GM12878 (cell line): ENCODE measurements around the gene GPC5. TPM values are rescaled to one million over a fixed set of nuclear protein-coding genes. Genes with fewer than 3 reads are reported as not detected.

ENCODE experiments used
- ATAC-seq: fragments of 200-7000 bp; cut with Tn5 transposase; 3 replicates; pipeline ENCODE4 v1.9.1; 2020; ENCODE audit warnings: mild to moderate bottlenecking, moderate library complexity
- BruUV-seq: library from RNA; stranded (reverse); fragments of 400-500 nt; replicated peaks from 2 replicates; lab custom pipeline; 2021; lab: Mats Ljungman, UMichigan
- CTCF ChIA-PET: fragments of 300-600 bp; sonication (Branson Sonifier 250); formaldehyde crosslinking; extraction: SDS; loops from one replicate; lab custom pipeline; 2021; ENCODE audit warnings: inconsistent platforms; lab: Yijun Ruan, JAX
- POLR2A ChIA-PET: fragments of 350-600 bp; formaldehyde crosslinking; extraction: SDS; loops from one replicate; lab custom pipeline; 2021; ENCODE audit warnings: inconsistent platforms; lab: Charles Lee
- RAD21 ChIA-PET: fragments of 300-600 bp; sonication (Branson Sonifier 250); formaldehyde crosslinking; loops from one replicate; lab custom pipeline; 2023; ENCODE audit warnings: antibody characterized with exemption; ENCODE audit not compliant: unreplicated experiment; lab: Charles Lee
- SMC1A ChIA-PET: fragments of 300-600 bp; sonication (Branson Sonifier 250); formaldehyde crosslinking; loops from one replicate; lab custom pipeline; 2023; ENCODE audit not compliant: unreplicated experiment, uncharacterized antibody; lab: Charles Lee
- DNase-seq: peaks from one replicate; pipeline ENCODE4 v3.0.0-alpha.2; 2011; ENCODE audit warnings: low read depth, low spot score
- FAIRE-seq: peaks from 3 replicates; lab custom pipeline; 2011; peaks lifted over from hg19 to GRCh38; lab: Jason Lieb, UNC
- H2AFZ ChIP-seq: 2 replicates; pipeline ENCODE4 v1.6.0; 2011; ENCODE audit warnings: low read depth, low read length, control low read depth; ENCODE audit not compliant: control insufficient read depth
- H3K27ac ChIP-seq: 2 replicates; pipeline ENCODE4 v1.5.1; 2011; ENCODE audit warnings: control low read depth; ENCODE audit not compliant: control insufficient read depth, insufficient read depth
- H3K27me3 ChIP-seq, 2 experiments: replicated peaks in 1 of 2; 2 replicates each; pipeline versions ENCODE4 v1.6.0 to v1.6.1; 2011; ENCODE audit warnings: low read length in 1 of 2; ENCODE audit not compliant: control insufficient read depth in 2 of 2, insufficient read depth in 2 of 2
- H3K36me3 ChIP-seq, 2 experiments: 2 replicates each; pipeline ENCODE4 v1.5.1; 2011; ENCODE audit warnings: low read length in 1 of 2; ENCODE audit not compliant: control insufficient read depth in 2 of 2, insufficient read depth in 2 of 2
- H3K4me1 ChIP-seq: 2 replicates; pipeline ENCODE4 v1.6.1; 2011; ENCODE audit warnings: mild to moderate bottlenecking, low read length, moderate library complexity, mixed read lengths; ENCODE audit not compliant: control insufficient read depth, insufficient read depth
- H3K4me2 ChIP-seq: 2 replicates; pipeline ENCODE4 v1.6.0; 2011; ENCODE audit warnings: control low read depth; ENCODE audit not compliant: control insufficient read depth, insufficient read depth
- H3K4me3 ChIP-seq: fragments of 200-600 bp; sonication (generic); 2 replicates; pipeline ENCODE4 v1.5.1; 2016
- H3K79me2 ChIP-seq: 2 replicates; pipeline ENCODE4 v1.6.0; 2011; ENCODE audit warnings: low read length; ENCODE audit not compliant: control insufficient read depth, insufficient read depth
- H3K9ac ChIP-seq: 2 replicates; pipeline ENCODE4 v1.8.0; 2011; ENCODE audit warnings: low read length, control low read depth, mixed read lengths; ENCODE audit not compliant: control insufficient read depth, insufficient read depth
- H3K9me3 ChIP-seq: replicated peaks from 3 replicates; pipeline ENCODE4 v1.5.1; 2011; ENCODE audit warnings: mild to moderate bottlenecking, low read length; ENCODE audit not compliant: control insufficient read depth, insufficient read depth
- H4K20me1 ChIP-seq: 2 replicates; pipeline ENCODE4 v1.6.0; 2011; ENCODE audit not compliant: control insufficient read depth, insufficient read depth
- ATF2 ChIP-seq: IDR thresholded peaks from 2 replicates; pipeline ENCODE4 v1.6.1; 2012; ENCODE audit warnings: low read length, inconsistent platforms
- ATF3 ChIP-seq: IDR thresholded peaks from 2 replicates; pipeline ENCODE4 v1.6.1; 2011; ENCODE audit warnings: low read depth, mild to moderate bottlenecking, low read length, moderate library complexity, borderline replicate concordance; ENCODE audit errors: extremely low read depth
- BACH1 ChIP-seq: fragments of 450-650 bp; IDR thresholded peaks from 2 replicates; pipeline ENCODE4 v1.6.1; 2017; ENCODE audit warnings: mild to moderate bottlenecking, borderline replicate concordance
- ESRRA ChIP-seq: IDR thresholded peaks from 2 replicates; pipeline ENCODE4 v1.6.1; 2012; ENCODE audit warnings: mild to moderate bottlenecking, low read length, improper control_type of control experiment
- FOXK2 ChIP-seq: fragments of 450-650 bp; IDR thresholded peaks from 2 replicates; pipeline ENCODE4 v1.6.1; 2017; ENCODE audit warnings: mild to moderate bottlenecking, moderate library complexity
- IKZF1 ChIP-seq: fragments of 450-650 bp; conservative IDR thresholded peaks from 2 replicates; pipeline ENCODE4 v1.6.1; 2017; ENCODE audit warnings: antibody characterized with exemption, mild to moderate bottlenecking
- IRF4 ChIP-seq: IDR thresholded peaks from 2 replicates; pipeline ENCODE4 v1.6.1; 2011; ENCODE audit warnings: low read depth, low read length
- MEF2A ChIP-seq: IDR thresholded peaks from 2 replicates; pipeline ENCODE4 v1.6.1; 2011; ENCODE audit warnings: low read depth, mild to moderate bottlenecking, low read length, moderate library complexity; ENCODE audit not compliant: insufficient read depth
- RAD51 ChIP-seq: fragments of 450-650 bp; IDR thresholded peaks from 2 replicates; pipeline ENCODE4 v1.6.1; 2016; ENCODE audit warnings: moderate library complexity, mild to moderate bottlenecking, inconsistent platforms
- RBBP5 ChIP-seq: fragments of 200-600 bp; sonication (generic); conservative IDR thresholded peaks from 2 replicates; pipeline ENCODE4 v1.6.1; 2016
- STAT1 ChIP-seq: fragments of 450-650 bp; conservative IDR thresholded peaks from 2 replicates; pipeline ENCODE4 v1.6.1; 2014; ENCODE audit warnings: antibody characterized with exemption, mild to moderate bottlenecking
- SUZ12 ChIP-seq: fragments of 200-600 bp; sonication (generic); IDR thresholded peaks from one replicate; pipeline ENCODE4 v1.6.1; 2018; ENCODE audit warnings: antibody characterized with exemption, mild to moderate bottlenecking; ENCODE audit not compliant: unreplicated experiment
- WGBS: methylation state at CpG from one replicate; pipeline ENCODE4 v1.1.6; 2016; ENCODE audit warnings: low lambda C conversion rate; ENCODE audit not compliant: insufficient replicate concordance, insufficient coverage; ENCODE audit errors: missing lambda C conversion rate; 5-methylcytosine and 5-hydroxymethylcytosine counted together
- in situ Hi-C: fragments of 300-500 bp; cut with MboI; formaldehyde crosslinking; loops from 9 replicates; pipeline ENCODE4 v1.14.3; 2018; ENCODE audit warnings: mixed read lengths
- intact Hi-C: fragments of 100-400 bp; cut with micrococcal nuclease; formaldehyde crosslinking; loops from one replicate; pipeline ENCODE4 v1.14.2; 2022; ENCODE audit not compliant: unreplicated experiment
- polyA plus RNA-seq, 11 experiments: library from polyadenylated mRNA; depleted of rRNA in 4 of 11; unstranded in 6 of 11; stranded (reverse) in 5 of 11; fragments of >200 nt; fragmentation: Nextera tagmentation in 4 of 11; fragmentation: Illumina TruSeq in 1 of 11; extraction: Ambion mirVana in 4 of 11; extraction: Trizol in 1 of 11; gene quantifications; 1 replicate in 1 of 11; 2 replicates in 10 of 11; pipeline versions ENCODE4 v1.2.1 to v1.2.3, GENCODE V29; 2011 to 2016; ENCODE audit warnings: inconsistent platforms in 2 of 11, missing spikeins in 2 of 11, low read depth in 1 of 11
- total RNA-seq, 4 experiments: library from RNA; depleted of rRNA in 3 of 4; stranded (reverse); fragments of >200 nt in 3 of 4; fragmentation: Illumina TruSeq in 1 of 4; extraction: Trizol in 1 of 4; gene quantifications; 2 replicates each; pipeline versions ENCODE4 v1.2.1 to v1.2.3, GENCODE V29; 2013 to 2021
- TF ChIP-seq, protein P1 (sequence below): fragments of 450-650 bp; formaldehyde crosslinking; IDR thresholded peaks from 2 replicates; pipeline ENCODE4 v1.5.0; 2022; ENCODE audit warnings: mild to moderate bottlenecking, missing genetic modification characterization

Gene GPC5
- total and polyA plus RNA-seq, 10 of the 15 experiments (the other 5 are each of a cell fraction or from before 2014, with no cell fraction given): 0.05 to 0.87 (median 0.44) TPM; not detected in 1

- no peak for FAIRE-seq
- no peak overlapping the region for H2AFZ ChIP-seq
- ChIA-PET SMC1A (no interaction called here), POLR2A (no interaction called here), CTCF (no interaction called here), RAD21 (no interaction called here)
- H3K4me1 ChIP-seq: no peaks in the 10 kb centered on the region
- no peak overlapping the region for H3K27ac ChIP-seq
- no peaks in the 10 kb centered on the region for H3K9me3 ChIP-seq
- no peaks in the 10 kb centered on the region for H3K36me3 ChIP-seq
- no peak overlapping the region for H3K9ac ChIP-seq
- no TSS peak for BruUV-seq
- no peaks in the 10 kb centered on the region for H3K27me3 ChIP-seq
- no peak overlapping the region for H3K4me2 ChIP-seq
- no peak for DNase-seq
- intact Hi-C loops (no loop called here), in situ Hi-C loops (no loop called here)
- H3K79me2 ChIP-seq: no peaks in the 10 kb centered on the region
- no peaks in the 10 kb centered on the region for H4K20me1 ChIP-seq
- no peak overlapping the region for H3K4me3 ChIP-seq
- no peak for TF ChIP-seq ESRRA
- TF ChIP-seq ATF2: no peak
- TF ChIP-seq IRF4: no peak
- no peak for TF ChIP-seq STAT1
- TF ChIP-seq, protein P1, sequence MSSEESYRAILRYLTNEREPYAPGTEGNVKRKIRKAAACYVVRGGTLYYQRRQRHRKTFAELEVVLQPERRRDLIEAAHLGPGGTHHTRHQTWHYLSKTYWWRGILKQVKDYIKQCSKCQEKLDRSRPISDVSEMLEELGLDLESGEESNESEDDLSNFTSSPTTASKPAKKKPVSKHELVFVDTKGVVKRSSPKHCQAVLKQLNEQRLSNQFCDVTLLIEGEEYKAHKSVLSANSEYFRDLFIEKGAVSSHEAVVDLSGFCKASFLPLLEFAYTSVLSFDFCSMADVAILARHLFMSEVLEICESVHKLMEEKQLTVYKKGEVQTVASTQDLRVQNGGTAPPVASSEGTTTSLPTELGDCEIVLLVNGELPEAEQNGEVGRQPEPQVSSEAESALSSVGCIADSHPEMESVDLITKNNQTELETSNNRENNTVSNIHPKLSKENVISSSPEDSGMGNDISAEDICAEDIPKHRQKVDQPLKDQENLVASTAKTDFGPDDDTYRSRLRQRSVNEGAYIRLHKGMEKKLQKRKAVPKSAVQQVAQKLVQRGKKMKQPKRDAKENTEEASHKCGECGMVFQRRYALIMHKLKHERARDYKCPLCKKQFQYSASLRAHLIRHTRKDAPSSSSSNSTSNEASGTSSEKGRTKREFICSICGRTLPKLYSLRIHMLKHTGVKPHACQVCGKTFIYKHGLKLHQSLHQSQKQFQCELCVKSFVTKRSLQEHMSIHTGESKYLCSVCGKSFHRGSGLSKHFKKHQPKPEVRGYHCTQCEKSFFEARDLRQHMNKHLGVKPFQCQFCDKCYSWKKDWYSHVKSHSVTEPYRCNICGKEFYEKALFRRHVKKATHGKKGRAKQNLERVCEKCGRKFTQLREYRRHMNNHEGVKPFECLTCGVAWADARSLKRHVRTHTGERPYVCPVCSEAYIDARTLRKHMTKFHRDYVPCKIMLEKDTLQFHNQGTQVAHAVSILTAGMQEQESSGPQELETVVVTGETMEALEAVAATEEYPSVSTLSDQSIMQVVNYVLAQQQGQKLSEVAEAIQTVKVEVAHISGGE: no peak
- no peak for TF ChIP-seq ATF3
- TF ChIP-seq SUZ12: no peak
- TF ChIP-seq RBBP5: no peak
- no peak for TF ChIP-seq FOXK2
- TF ChIP-seq MEF2A: no peak
- no peak for TF ChIP-seq IKZF1
- no peak for TF ChIP-seq RAD51
- no peak for TF ChIP-seq BACH1
- WGBS: 0% methylated on average over 1 of the region's 1 CpG
- no peak for ATAC-seq
Observed at GRCh38 chr13:92513672-92514071, 1115.3 kb downstream of the GPC5 start.
